Cardiac fibroblast (primary cell): Measurements from ENCODE around the gene MSH5.
A peak's percentile ranks its signal among the peaks of the same experiment; 100 is the strongest.

Experiments used
- DNase-seq, 2 donors: peaks; one replicate each; pipeline versions ENCODE4 v3.0.0 to v3.0.0-alpha.2; 2010; ENCODE audit warnings: low read depth in 2 of 2
- H3K4me3 ChIP-seq, 2 donors: replicated peaks in 1 of 2; 1 replicate in 1 of 2; 2 replicates in 1 of 2; pipeline ENCODE4 v1.5.1; 2011; ENCODE audit warnings: low read depth in 2 of 2, low read length in 2 of 2, mild to moderate bottlenecking in 2 of 2, moderate library complexity in 1 of 2
- TF ChIP-seq, protein P1 (sequence below): IDR thresholded peaks from one replicate; pipeline ENCODE4 v1.5.1; 2011; ENCODE audit warnings: low read depth, mild to moderate bottlenecking, low read length, inconsistent platforms

MSH5 gene

DNA sequence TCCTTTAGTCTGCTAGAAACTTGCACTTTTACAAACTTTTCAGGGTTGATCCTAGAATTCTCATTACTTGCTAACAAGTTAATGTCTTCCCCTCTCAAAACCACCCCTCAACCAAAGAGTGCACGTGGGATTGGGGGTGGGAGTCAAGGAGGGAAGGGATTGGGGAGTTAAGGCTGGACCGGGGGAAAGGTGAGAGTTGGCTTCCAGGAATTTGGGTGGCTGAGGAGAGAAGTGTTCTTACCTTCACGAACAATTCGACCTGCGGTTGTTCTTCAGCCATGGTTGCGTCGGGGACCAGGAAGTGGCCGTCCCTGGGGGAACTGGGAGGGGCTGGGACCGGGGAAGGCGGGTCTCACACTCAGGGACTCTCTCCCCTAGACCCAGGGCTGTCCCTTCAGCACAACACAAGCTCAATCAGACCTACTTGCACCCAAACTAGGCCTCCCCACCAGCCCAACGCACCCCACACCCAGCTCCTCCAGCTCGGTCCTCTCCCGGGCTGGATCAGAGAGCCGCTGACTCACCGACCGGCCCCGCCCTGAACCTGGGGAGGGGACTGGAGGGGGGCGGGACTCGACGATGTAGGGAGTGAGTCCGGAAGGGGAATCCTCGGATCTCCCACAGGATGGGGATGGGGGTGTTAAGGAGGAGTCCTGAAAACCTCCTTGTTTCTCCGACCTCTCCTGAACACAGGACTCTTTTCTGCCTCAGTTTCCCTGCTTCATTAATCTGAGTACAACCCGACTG lies 3.6 kb upstream of the MSH5 start, which contains the start of gene CLIC1:
CLIC1 (minus strand) TSS at position 510 of the 747 bp plus-strand sequence; CDS start at position 280, 230 bp downstream.
- H3K4me3 ChIP-seq = peak within 1 kb of the TSS; percentile 85 to 88
- DNase-seq = peak; percentile 84
- TF ChIP-seq, protein P1, sequence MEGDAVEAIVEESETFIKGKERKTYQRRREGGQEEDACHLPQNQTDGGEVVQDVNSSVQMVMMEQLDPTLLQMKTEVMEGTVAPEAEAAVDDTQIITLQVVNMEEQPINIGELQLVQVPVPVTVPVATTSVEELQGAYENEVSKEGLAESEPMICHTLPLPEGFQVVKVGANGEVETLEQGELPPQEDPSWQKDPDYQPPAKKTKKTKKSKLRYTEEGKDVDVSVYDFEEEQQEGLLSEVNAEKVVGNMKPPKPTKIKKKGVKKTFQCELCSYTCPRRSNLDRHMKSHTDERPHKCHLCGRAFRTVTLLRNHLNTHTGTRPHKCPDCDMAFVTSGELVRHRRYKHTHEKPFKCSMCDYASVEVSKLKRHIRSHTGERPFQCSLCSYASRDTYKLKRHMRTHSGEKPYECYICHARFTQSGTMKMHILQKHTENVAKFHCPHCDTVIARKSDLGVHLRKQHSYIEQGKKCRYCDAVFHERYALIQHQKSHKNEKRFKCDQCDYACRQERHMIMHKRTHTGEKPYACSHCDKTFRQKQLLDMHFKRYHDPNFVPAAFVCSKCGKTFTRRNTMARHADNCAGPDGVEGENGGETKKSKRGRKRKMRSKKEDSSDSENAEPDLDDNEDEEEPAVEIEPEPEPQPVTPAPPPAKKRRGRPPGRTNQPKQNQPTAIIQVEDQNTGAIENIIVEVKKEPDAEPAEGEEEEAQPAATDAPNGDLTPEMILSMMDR = no peak

DNA sequence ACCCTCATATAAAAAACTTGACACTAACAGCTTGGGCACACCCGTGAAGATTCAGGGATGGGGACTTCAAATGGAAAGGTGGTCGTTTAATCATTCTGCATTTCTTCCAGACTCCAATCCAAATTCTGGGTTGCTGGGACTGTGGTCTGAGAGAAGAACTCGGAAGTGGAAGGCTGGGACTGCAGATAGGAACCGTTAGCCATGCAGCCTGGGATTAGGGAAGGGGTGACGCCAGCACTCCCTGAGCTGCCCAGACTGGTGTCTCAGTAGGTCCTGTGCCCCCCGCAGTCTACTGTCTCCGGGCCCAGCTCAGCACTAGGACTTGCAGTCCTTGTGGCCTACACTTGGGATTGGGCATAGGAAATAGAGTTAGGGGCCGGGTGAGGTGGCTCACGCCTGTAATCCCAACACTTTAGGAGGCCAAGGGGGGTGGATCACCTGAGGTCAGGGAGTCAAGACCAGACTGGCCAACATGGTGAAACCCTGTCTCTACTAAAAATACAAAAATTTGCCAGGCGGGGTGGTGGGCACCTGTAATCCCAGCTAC lies 3.0 kb upstream of the MSH5 start:
- H3K4me3 ChIP-seq = peak overlapping the region; percentile 85 to 88
- DNase-seq = no peak
- TF ChIP-seq, protein P1 = no peak

DNA sequence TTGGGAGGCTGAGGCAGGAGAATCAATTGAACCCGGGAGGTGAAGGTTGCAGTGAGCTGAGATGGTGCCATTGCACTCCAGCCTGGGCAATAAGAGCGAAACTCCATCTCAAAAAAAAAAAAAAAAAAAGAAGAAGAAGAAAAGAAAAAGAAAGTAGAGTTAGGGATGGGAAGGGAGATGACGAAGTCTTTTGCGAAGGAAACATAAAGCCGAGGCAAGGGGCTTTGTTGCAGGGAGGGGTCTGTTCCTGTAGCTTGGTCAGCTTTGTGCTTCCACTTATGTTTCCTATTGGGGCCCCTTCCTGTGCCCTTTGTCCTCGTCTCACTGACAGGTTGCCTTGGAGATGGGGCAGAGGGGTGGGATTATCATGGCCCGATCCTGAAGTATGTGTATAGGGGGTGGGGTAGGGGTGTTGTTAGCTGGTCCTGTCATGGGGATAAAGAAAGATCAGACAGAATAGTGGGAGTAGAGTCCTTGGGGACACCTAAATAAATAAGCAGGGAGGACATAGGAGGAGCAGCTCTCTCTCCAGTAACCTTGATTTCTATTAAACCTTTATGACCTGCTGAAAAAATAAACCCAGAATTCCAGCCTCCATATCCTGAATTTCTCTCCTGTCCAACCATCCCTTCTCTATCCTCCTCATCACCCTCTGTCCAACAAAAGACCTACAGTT lies 2.4 kb upstream of the MSH5 start:
- TF ChIP-seq, protein P1 = no peak
- H3K4me3 ChIP-seq = no peak overlapping the region
- peak in 1 of 2 donors; percentile 57 for DNase-seq

DNA sequence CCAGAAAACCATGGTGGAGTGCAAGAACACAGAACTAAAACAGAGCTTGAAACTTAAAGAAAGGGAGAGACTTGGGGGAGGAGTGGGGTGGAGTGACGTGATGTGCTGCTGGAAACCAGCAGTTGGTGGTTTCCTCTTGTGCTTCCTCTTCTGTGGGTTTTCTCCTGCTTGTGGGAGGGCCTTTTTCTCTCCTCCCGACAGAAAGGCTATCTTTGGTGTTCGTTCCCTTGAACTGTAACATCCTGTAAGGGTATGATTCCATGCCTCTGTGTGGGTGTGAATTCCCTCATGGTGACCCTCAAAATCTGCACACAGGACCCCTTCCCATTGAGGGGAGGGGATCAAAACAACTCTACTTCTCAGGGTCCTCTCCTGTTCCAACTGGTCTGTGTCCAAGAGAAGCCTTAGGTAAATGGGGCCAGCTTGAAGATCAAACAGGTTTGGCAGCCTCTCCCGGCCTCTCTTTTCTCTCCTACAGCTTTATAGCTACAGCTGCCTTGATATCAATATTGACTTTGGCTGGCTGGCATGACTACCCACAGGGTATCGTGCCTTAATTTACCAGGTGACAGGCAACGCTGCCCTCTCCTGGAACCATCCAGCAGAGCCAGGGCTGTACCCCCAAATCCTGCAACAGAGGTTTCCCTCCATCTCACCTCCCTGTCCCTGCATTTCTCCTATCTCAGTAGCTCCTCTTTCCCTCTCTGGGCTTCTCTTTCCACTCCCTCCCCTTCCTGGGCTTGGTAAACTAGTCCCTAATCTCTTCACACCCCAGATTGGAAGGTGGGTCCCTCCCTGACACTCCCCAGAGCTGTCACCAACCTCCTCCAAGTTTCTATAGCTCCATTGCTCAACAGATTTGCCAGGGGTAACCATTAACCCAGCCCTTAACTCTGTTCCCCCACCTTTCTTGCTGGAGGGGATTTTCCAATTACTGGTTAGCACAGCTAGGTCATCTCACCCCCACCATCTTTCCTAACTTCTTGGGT lies 1.5 kb upstream of the MSH5 start:
- peak; percentile 84 to 91 for DNase-seq
- TF ChIP-seq, protein P1 = peak; percentile 10
- peak overlapping the region in 1 of 2 donors; percentile 11 for H3K4me3 ChIP-seq

DNA sequence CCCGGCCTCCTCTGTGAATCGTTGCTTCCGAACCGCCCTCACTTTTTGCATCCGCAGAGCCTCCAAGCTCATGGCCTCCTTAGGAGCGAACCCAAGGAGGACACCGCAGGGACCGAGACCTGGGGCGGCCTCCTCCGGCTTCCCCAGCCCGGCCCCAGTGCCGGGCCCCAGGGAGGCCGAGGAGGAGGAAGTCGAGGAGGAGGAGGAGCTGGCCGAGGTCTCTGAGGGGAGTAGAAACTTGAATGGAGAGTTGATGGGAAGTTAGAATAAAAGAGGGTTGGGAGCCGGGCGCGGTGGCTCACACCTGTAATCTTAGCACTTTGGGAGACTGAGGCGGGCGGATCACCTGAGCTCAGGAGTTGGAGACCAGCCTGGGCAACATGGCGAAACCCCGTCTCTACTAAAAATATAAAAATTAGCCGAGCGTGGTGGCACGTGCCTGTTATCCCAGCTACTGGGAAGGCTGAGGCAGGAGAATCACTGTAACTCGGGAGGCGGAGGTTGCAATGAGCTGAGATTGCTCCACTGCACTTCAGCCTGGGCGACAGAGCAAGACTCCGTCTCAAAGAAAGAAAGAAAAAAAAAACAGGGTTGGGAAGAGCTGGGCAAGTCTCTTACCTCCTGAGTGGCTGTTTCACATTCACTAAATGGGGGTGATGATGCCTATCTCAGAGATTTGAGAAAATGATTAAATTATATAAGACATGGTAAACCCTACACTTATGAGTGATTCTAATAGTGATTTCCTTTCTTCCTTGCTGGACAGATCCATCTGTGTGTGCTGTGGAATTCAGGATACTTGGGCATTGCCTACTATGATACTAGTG lies 805 bp downstream of the MSH5 start:
- TF ChIP-seq, protein P1 = no peak
- peak overlapping the region; percentile 89 to 94 for H3K4me3 ChIP-seq
- peak in 1 of 2 donors; percentile 38 for DNase-seq

GRCh38 chr6:31741815-31742214 lies 2.0 kb downstream of the MSH5 start:
- DNase-seq = no peak
- TF ChIP-seq, protein P1 = no peak
- H3K4me3 ChIP-seq = no peak overlapping the region
